Activated naive CD4-positive, alpha-beta T cell treated with anti-CD3 and anti-CD28 coated beads, Interleukin-2, amount 10 ng/mL, durations not matched to agents 7 days and 5 days (primary cell): Measurements from ENCODE around the gene ABLIM2.
A peak's percentile ranks its signal among the peaks of the same experiment; 100 is the strongest.

Source experiments
- CTCF ChIA-PET: fragments of 350-600 bp; sonication (Branson Sonifier 250); formaldehyde crosslinking; loops from one replicate; lab custom pipeline; 2021; ENCODE audit warnings: antibody characterized with exemption; lab: Charles Lee
- DNase-seq: peaks from one replicate; pipeline ENCODE4 v3.0.0-alpha.2; 2020
- H3K27ac Mint-ChIP-seq: one replicate; pipeline ENCODE4 v1.8.0; 2021; ENCODE audit warnings: mild to moderate bottlenecking, moderate library complexity, mixed read lengths
- H3K27me3 Mint-ChIP-seq: one replicate; pipeline ENCODE4 v1.8.0; 2021; ENCODE audit warnings: mild to moderate bottlenecking, mixed read lengths
- H3K36me3 Mint-ChIP-seq: one replicate; pipeline ENCODE4 v1.8.0; 2021; ENCODE audit warnings: mixed read lengths
- H3K4me1 Mint-ChIP-seq: one replicate; pipeline ENCODE4 v1.8.0; 2021; ENCODE audit warnings: mixed read lengths
- H3K4me3 Mint-ChIP-seq: one replicate; pipeline ENCODE4 v1.8.0; 2021; ENCODE audit warnings: mild to moderate bottlenecking, moderate library complexity, mixed read lengths
- H3K9me3 Mint-ChIP-seq: one replicate; pipeline ENCODE4 v1.8.0; 2021; ENCODE audit warnings: mixed read lengths

Gene ABLIM2

DNA sequence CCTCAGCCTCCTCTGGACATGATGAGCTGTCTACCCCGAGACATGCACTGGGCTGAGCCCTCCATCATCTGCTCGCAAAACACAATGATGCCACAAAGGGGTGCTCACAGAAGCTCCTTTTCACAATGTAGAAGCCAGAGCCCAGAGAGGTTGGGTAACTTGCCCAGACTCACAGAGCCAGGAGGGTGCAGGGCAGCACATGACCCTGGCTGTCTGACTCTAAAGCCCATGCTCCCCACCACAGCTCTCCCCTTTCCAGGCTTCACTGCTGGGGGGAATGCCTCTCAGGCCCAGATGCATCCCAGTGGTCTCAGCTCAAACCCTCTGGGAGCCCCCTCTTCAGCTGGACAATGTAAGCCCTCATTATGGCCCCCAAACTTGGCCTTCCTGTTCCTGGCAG lies 120.5 kb downstream of the ABLIM2 start:
- CTCF ChIA-PET, result no interaction called here
- Mint-ChIP-seq H3K27ac (peak overlapping the region; percentile 16), H3K36me3 (no peaks in the 10 kb centered on the region), H3K4me1 (peaks cover 8% of the 10 kb centered on the region), H3K4me3 (no peak overlapping the region), H3K9me3 (no peaks in the 10 kb centered on the region), H3K27me3 (peaks cover 50% of the 10 kb centered on the region)
- DNase-seq, result no peak

DNA sequence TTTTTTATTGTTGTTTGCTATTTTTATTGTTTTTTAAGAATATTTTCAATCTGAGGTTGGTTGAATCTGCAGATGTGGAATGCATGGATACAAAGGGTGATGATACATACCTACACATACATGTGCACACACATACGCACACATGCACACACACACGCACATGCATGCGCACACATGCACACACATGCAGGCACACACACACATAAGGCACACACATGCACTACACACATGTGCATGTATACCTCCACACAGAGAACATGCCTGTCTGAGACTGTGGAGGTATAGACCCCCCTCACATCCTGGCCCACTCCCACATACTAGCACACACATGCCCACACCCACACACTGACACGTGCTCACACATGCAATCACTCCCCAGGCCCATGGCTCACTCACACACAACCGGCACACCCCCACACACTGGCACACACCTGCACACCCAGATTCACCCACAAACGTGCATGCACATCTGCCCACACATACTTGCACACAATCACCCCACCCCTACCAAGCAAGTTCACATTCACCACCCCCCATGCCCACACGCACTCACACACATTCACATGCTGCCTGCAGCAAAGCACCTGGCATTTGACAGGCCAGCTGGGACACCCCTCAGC lies 121.4 kb downstream of the ABLIM2 start:
- Mint-ChIP-seq H3K36me3 (no peaks in the 10 kb centered on the region), H3K27me3 (peaks cover 49% of the 10 kb centered on the region), H3K4me1 (peaks cover 8% of the 10 kb centered on the region), H3K4me3 (no peak overlapping the region), H3K9me3 (no peaks in the 10 kb centered on the region), H3K27ac (no peak overlapping the region)
- CTCF ChIA-PET, result no interaction called here
- no peak for DNase-seq

DNA sequence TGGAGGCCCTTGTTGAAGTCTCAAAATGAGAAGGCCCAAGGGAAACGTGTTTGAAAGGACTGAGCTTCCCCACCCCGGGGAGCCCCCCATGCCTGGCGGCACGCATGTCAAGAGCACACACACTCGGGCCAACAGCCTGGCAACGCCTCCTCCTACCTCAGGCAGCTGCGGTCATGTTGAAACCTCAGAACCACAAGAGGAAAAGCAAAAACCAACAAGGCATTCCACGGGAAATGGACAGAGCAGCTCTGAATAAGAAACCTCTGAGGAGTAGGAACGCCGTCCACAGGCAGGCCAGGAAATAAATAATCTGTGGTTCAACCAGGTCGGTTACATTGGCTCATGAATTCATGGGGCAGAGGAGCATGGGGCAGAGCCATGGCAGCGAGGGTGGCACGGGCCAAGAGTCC lies 123.2 kb downstream of the ABLIM2 start:
- no peaks in the 10 kb centered on the region for H3K36me3 Mint-ChIP-seq
- H3K27ac Mint-ChIP-seq, result no peak overlapping the region
- H3K27me3 Mint-ChIP-seq, result peaks cover 37% of the 10 kb centered on the region
- peaks cover 8% of the 10 kb centered on the region for H3K4me1 Mint-ChIP-seq
- H3K4me3 Mint-ChIP-seq, result no peak overlapping the region
- no peak for DNase-seq
- CTCF ChIA-PET, result interaction anchor here (0.8 kb wide), 1 partner anchor 675 kb away, joined by 3 read pairs; no protein-coding TSS in a partner anchor
- H3K9me3 Mint-ChIP-seq, result no peaks in the 10 kb centered on the region

DNA sequence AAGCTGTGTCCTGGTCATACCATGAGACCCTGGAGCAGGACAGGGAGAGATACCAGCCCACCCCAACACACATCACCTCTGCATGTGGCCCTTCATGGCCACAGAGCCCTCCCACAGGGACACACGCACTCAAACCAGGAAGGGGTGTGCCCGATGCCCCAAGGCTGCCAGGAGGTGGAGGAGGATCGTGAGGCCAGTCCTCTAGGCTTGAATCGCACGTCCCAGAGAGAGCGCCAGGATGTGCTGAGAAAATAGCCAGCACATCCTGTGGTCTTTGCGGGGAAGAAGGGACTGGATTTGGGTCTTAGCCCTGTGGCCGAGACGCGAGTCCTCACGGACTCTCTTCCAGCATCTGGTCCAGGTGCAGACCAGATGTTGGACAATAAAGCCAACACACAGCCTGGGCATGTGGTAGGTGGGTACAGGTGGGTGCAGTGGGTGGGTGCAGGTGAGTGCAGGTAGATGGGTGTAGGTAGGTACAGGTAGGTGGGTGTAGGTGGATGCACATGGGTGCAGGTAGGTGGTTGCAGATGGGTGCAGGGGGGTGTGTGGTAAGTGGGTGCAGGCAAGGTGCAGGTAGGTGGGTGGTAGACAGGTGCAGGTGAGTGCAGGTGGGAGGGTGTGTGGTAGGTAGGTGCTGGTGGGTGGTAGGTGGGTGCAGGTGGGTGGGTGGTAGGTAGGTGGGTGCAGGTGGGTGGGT lies 124.6 kb downstream of the ABLIM2 start:
- no peak overlapping the region for H3K4me3 Mint-ChIP-seq

DNA sequence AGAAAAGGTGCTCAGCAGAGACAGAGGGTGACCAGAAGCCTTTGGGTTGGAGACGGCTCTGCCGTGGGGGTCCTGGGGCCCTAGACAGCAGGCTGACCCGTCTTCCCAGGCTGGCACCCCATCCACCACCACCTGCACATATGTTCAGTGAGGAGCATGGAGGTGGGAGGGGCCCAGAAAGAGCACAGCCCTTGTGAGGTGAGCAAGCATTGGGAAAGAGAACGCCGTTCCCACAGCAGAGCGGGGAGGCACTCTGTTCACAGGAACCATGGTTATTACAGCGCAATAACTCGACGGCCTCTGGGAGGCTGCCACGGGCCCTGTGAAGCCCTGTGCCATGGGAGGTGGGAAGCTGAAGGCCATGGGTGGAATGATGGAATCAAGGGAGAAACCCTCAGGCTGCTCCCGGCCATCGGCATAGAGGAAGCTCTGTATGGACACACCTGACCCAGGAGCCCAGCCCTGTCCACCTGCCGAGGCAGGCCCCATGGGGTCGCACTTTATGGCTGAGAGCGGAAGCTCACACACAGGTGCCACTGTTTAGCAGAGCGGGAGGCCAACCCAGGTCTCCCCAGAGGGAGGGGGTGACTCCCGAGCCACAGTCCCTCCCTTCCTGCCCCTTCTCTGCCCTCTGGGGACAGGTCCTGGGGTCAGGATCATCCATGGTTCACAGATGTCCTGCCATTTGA lies 125.4 kb downstream of the ABLIM2 start:
- H3K27me3 Mint-ChIP-seq, result peaks cover 26% of the 10 kb centered on the region
- H3K36me3 Mint-ChIP-seq, result no peaks in the 10 kb centered on the region
- CTCF ChIA-PET, result no interaction called here
- no peaks in the 10 kb centered on the region for H3K9me3 Mint-ChIP-seq
- DNase-seq, result no peak
- H3K4me3 Mint-ChIP-seq, result no peak overlapping the region
- H3K27ac Mint-ChIP-seq, result no peak overlapping the region
- H3K4me1 Mint-ChIP-seq, result peaks cover 8% of the 10 kb centered on the region

More for the DNA sequence above, 124.6 kb downstream of the ABLIM2 start:
- peaks cover 33% of the 10 kb centered on the region for H3K27me3 Mint-ChIP-seq
- no peaks in the 10 kb centered on the region for H3K36me3 Mint-ChIP-seq
- DNase-seq, result no peak
- H3K4me1 Mint-ChIP-seq, result peaks cover 8% of the 10 kb centered on the region
- no peaks in the 10 kb centered on the region for H3K9me3 Mint-ChIP-seq
- CTCF ChIA-PET, result no interaction called here
- H3K27ac Mint-ChIP-seq, result no peak overlapping the region

DNA sequence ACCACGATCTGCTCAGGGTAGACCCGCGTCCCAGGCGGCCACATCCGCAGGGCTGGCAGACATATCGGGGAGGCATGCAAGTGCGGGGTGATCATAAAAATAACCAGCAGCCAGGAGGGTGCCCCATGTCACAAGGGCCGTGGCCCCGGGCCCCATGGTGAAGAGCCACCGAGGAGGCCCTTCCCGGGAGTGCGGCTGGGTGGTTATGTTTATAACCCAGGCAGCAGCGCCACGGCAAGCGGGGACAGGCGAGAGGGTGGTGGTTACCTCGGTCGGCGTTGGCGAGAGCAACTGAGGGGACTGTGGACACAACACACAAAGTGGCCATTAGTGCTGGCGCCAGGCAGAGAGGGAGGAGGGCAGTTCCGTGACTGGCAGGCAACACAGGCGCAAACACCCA lies 126.2 kb downstream of the ABLIM2 start:
- Mint-ChIP-seq H3K27me3 (peaks cover 17% of the 10 kb centered on the region), H3K4me1 (peaks cover 8% of the 10 kb centered on the region), H3K9me3 (no peaks in the 10 kb centered on the region), H3K4me3 (no peak overlapping the region), H3K27ac (no peak overlapping the region), H3K36me3 (no peaks in the 10 kb centered on the region)
- DNase-seq, result no peak
- CTCF ChIA-PET, result no interaction called here

DNA sequence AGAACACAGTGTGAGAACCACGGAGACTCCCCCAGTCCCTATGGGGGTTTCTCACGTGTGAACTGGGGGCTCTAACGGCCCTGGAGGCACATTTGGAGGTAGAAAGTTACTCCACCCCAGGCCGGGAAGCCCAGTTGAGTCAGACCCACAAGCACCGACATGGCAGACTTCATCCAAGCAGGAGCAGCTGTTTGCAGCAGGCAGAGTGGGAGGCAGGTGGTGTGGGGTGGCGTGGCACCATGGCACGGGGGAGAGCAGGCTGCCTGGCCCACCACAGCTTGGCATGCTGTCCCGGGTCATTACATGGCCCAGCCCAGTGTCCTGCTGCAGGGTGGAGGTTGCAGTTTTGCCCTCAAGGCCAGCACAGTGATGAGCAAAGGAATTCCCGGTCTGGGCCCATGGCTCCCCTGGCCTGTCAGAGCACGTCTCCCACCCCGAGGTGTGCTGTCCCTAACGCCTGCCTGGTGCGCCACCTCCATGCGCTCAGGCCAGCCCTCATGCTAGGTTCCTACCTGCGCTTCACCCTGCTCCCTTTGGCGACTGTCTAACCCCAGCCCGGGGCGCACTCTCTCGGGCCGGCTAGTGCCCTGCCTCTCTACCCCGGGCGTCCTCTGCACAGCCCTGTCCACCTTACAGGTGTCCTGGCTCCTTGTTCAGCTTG lies 128.4 kb downstream of the ABLIM2 start:
- CTCF ChIA-PET, result no interaction called here
- Mint-ChIP-seq H3K27me3 (peaks cover 7% of the 10 kb centered on the region), H3K36me3 (no peaks in the 10 kb centered on the region), H3K4me3 (no peak overlapping the region), H3K4me1 (peaks cover 3% of the 10 kb centered on the region), H3K9me3 (no peaks in the 10 kb centered on the region), H3K27ac (no peak overlapping the region)
- DNase-seq, result no peak

DNA sequence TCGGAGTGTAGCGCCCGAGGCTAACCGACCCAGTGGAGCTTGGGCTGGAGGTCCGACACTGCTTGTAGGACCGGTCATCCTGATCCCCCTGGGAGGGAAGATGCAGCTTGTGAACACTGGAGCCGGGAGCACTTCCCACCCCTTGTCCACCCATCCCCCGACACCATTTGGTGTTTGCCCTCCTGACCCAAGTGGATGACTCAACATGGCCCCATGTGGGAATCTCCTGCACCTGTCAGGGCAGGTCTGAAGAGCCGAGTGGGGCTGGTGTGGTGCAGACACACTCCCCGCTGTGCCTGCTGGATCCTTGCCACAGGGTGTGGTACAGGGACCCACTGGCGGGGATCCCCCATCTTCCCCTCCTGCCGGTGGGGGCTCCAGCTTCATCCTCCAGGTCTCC lies 128.9 kb downstream of the ABLIM2 start:
- no peak for DNase-seq
- no peak overlapping the region for H3K4me3 Mint-ChIP-seq
- no peaks in the 10 kb centered on the region for H3K4me1 Mint-ChIP-seq
- no peaks in the 10 kb centered on the region for H3K36me3 Mint-ChIP-seq
- no peak overlapping the region for H3K27ac Mint-ChIP-seq
- H3K9me3 Mint-ChIP-seq, result no peaks in the 10 kb centered on the region
- peaks cover 4% of the 10 kb centered on the region for H3K27me3 Mint-ChIP-seq
- CTCF ChIA-PET, result no interaction called here

DNA sequence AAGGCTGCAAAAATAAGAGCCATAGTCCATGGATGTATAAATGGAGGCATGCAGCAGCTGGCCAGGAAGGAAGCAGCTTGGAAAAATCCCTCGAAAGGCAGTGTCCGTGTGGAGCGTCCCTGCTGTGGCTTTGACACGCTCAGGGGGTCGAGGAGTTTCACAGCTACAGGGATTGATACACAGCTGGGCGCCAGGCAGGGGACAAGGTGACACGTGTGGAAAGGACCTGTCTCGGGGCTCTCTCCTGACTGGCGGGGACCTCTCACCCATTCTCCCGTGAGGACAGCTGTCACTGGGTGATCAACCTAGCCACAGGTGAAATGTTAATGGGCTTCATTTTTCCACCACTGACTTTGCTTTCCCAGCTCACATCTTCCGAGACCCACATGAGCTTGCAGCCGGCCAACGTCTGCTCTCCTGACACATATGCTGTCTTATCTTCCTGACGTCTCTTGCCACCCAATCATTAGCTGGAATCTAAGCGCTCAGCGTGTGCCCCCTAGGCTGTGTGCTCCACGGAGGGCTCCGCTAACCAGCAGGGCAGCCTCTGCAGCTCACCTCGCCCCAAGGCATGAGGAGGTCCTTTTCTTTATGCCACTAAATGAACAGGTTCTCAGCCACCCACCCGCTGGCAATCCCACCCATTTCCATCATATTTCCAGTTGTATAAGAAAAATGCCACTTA lies 129.6 kb downstream of the ABLIM2 start:
- Mint-ChIP-seq H3K9me3 (no peaks in the 10 kb centered on the region), H3K36me3 (no peaks in the 10 kb centered on the region), H3K4me1 (no peaks in the 10 kb centered on the region), H3K27ac (no peak overlapping the region), H3K27me3 (peaks cover 4% of the 10 kb centered on the region), H3K4me3 (no peak overlapping the region)
- no peak for DNase-seq
- CTCF ChIA-PET, result no interaction called here

DNA sequence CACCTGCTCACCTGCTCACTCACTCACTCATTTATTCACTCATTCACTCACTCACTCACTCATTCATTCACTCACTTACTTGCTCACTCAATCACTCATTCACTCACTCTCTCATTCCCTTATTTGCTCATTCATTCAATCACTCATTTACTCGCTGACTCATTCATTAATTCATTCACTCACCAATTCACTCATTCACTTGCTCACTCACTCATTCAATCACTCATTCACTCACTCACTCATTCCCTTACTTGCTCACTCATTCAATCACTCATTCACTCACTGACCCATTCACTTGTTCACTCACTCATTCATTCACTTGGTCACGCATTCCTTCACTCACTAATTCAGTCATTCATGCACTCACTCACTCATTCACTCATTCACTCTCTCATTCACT lies 130.2 kb downstream of the ABLIM2 start:
- H3K4me3 Mint-ChIP-seq, result no peak overlapping the region
- no peak for DNase-seq
- no peaks in the 10 kb centered on the region for H3K36me3 Mint-ChIP-seq
- H3K9me3 Mint-ChIP-seq, result no peaks in the 10 kb centered on the region
- CTCF ChIA-PET, result no interaction called here
- H3K27me3 Mint-ChIP-seq, result peaks cover 4% of the 10 kb centered on the region
- no peak overlapping the region for H3K27ac Mint-ChIP-seq
- no peaks in the 10 kb centered on the region for H3K4me1 Mint-ChIP-seq

DNA sequence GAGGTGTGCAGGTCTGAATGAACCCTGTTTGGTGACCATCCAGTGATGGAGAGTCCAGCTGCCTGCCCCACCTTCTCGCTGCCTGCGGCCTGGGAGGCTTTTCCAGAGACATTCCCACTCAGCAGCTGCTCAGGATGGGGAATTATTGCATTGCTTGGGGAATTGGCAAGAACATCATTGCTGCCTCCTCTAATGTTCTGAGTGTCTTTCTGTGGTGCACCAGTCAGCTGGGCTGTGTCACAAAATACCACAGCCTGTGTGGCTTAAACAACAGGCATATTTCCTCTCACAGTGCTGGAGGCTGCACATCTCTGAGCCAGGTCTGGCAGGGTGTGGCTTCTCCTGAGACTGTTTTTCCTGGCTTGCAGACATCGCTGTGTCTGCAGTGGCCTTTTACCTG lies 132.2 kb downstream of the ABLIM2 start:
- Mint-ChIP-seq H3K27ac (no peak overlapping the region), H3K9me3 (no peaks in the 10 kb centered on the region), H3K4me3 (no peak overlapping the region), H3K36me3 (no peaks in the 10 kb centered on the region), H3K27me3 (peaks cover 2% of the 10 kb centered on the region), H3K4me1 (no peaks in the 10 kb centered on the region)
- CTCF ChIA-PET, result no interaction called here
- no peak for DNase-seq

DNA sequence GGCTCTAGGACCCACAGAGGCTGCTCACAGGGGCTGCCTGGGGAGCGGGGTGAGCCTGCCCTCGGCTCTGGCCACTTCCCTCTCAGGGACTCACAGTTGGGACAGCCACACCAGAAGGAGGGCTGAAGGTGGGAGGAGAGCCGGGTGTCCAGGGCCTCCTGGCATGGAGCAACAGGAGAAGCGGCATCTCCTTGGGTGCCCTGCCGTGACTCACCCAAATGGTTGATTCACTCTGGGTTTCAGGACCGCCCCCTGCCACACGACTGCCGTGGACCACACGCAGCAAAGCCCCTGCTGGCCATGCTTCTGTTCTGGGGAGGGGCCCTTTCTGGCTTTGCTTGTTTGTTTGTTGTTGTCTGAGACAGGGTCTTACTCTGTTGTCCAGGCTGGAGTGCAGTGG lies 132.9 kb downstream of the ABLIM2 start:
- H3K4me3 Mint-ChIP-seq, result no peak overlapping the region
- CTCF ChIA-PET, result no interaction called here

DNA sequence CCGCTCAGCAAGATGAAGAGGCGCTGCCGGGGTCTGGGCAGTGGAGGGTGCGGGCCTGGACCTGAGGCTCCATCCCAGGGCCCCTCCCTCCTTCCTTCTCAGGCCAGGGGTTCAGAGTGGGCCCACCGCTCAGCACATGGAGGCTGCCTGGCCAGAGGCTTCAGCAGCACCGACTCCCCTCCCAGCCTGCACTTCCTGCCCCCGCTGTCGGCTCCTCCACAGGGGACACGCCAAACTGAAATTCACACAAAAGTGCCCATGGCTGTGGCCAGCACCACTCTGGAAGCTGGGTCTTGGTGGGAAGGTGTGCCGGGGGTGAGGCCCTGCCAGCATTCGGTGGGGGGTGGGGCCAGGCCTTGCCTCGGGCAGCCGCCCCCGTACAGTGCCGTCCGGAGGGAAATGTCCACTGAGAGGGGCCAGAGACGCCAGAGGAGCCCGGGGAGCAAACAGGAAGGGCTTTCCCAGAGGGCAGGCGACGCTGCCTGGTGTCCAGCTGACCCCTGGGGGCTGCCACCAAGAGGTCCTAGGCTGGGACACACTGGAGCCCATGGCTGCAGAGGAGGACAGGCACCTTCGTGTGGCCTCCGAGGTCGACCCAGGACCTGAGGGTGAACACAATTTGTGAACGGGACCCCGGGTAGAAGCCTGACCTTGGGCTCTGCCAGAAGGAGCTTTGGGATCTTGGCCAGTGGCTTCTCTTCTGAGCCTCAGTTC lies 134.4 kb downstream of the ABLIM2 start:
- no peaks in the 10 kb centered on the region for H3K9me3 Mint-ChIP-seq
- CTCF ChIA-PET, result no interaction called here
- no peak overlapping the region for H3K4me3 Mint-ChIP-seq

More for the DNA sequence above, 132.9 kb downstream of the ABLIM2 start:
- Mint-ChIP-seq H3K27ac (no peak overlapping the region), H3K9me3 (no peaks in the 10 kb centered on the region), H3K36me3 (no peaks in the 10 kb centered on the region), H3K27me3 (peaks cover 5% of the 10 kb centered on the region), H3K4me1 (no peaks in the 10 kb centered on the region)
- DNase-seq, result no peak

DNA sequence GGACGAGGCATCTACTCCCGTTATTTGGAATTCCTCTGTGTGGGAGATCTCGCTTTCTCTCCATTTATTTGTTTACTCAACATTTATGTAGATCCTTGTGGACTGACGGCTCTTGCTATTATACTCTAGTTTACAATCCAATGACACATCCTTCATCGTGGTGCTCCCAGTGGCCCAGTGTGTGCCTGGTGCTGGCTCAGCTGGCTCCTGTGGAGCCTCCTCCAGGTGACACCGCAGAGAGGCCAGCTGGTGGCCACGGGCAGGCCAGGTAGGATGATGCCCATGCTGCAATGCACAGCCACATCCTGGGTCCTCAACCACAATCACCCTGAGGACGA lies 134.9 kb downstream of the ABLIM2 start:
- H3K27ac Mint-ChIP-seq, result no peak overlapping the region
- H3K4me3 Mint-ChIP-seq, result no peak overlapping the region
- peaks cover 3% of the 10 kb centered on the region for H3K4me1 Mint-ChIP-seq
- H3K36me3 Mint-ChIP-seq, result no peaks in the 10 kb centered on the region
- no peak for DNase-seq
- peaks cover 20% of the 10 kb centered on the region for H3K27me3 Mint-ChIP-seq
- no peaks in the 10 kb centered on the region for H3K9me3 Mint-ChIP-seq
- CTCF ChIA-PET, result no interaction called here

More for the DNA sequence above, 134.4 kb downstream of the ABLIM2 start:
- H3K4me1 Mint-ChIP-seq, result peaks cover 3% of the 10 kb centered on the region
- no peak overlapping the region for H3K27ac Mint-ChIP-seq
- no peaks in the 10 kb centered on the region for H3K36me3 Mint-ChIP-seq
- peaks cover 14% of the 10 kb centered on the region for H3K27me3 Mint-ChIP-seq
- no peak for DNase-seq
